HepG2 (cell line): Measurements from ENCODE around the gene CORO7. TPM values are rescaled to one million over a fixed set of nuclear protein-coding genes. Genes with fewer than 3 reads are reported as not detected.

Experiments used
- ARNT2 ChIP-seq: sonication (generic); formaldehyde crosslinking; IDR thresholded peaks from 2 replicates; pipeline ENCODE4 v1.8.0; 2022; ENCODE audit warnings: mild to moderate bottlenecking, low read depth, missing genetic modification reagents, moderate library complexity
- ATF1 ChIP-seq: IDR thresholded peaks from 2 replicates; pipeline ENCODE4 v1.6.1; 2016; ENCODE audit warnings: mild to moderate bottlenecking, control low read depth
- ATF3 ChIP-seq: sonication (generic); formaldehyde crosslinking; IDR thresholded peaks from 2 replicates; pipeline ENCODE4 v1.4.0; 2020; ENCODE audit warnings: missing genetic modification reagents
- CC2D1A ChIP-seq: sonication (generic); formaldehyde crosslinking; IDR thresholded peaks from 2 replicates; pipeline ENCODE4 v1.8.1; 2023; ENCODE audit warnings: mild to moderate bottlenecking, missing genetic modification reagents
- EP300 ChIP-seq, 3 experiments: sonication (generic) in 1 of 3; formaldehyde crosslinking in 1 of 3; IDR thresholded peaks; 2 replicates each; pipeline versions ENCODE4 v1.5.1 to v1.6.1; 2011 to 2020; ENCODE audit warnings: low read depth in 2 of 3, low read length in 2 of 3, borderline replicate concordance in 1 of 3, improper control_type of control experiment in 1 of 3, mild to moderate bottlenecking in 1 of 3, missing genetic modification reagents in 1 of 3, moderate library complexity in 1 of 3
- FOXK1 ChIP-seq: sonication (generic); formaldehyde crosslinking; IDR thresholded peaks from 2 replicates; pipeline ENCODE4 v1.4.0; 2020; ENCODE audit warnings: low read depth, missing genetic modification reagents, borderline replicate concordance
- HCFC1 ChIP-seq: fragments of 150-350 bp; IDR thresholded peaks from 2 replicates; pipeline ENCODE4 v1.6.1; 2014; ENCODE audit warnings: low read depth, low read length
- HINFP ChIP-seq: sonication (generic); formaldehyde crosslinking; IDR thresholded peaks from 2 replicates; pipeline ENCODE4 v1.4.0; 2020; ENCODE audit warnings: low read depth, mild to moderate bottlenecking, missing genetic modification reagents
- JDP2 ChIP-seq: sonication (generic); formaldehyde crosslinking; IDR thresholded peaks from 2 replicates; pipeline ENCODE4 v1.8.1; 2022; ENCODE audit warnings: missing genetic modification reagents, borderline replicate concordance
- MAF1 ChIP-seq: sonication (generic); formaldehyde crosslinking; IDR thresholded peaks from 2 replicates; pipeline ENCODE4 v1.5.0; 2020; ENCODE audit warnings: missing genetic modification reagents, borderline replicate concordance
- MAFK ChIP-seq, 2 experiments: IDR thresholded peaks in 1 of 2; conservative IDR thresholded peaks in 1 of 2; 2 replicates each; pipeline ENCODE4 v1.6.1; 2011; ENCODE audit warnings: improper control_type of control experiment in 2 of 2, low read length in 2 of 2
- MYC ChIP-seq: sonication (generic); formaldehyde crosslinking; IDR thresholded peaks from 2 replicates; pipeline ENCODE4 v1.9.0; 2021; ENCODE audit warnings: missing genetic modification reagents, borderline replicate concordance
- MZF1 ChIP-seq: sonication (generic); formaldehyde crosslinking; IDR thresholded peaks from 2 replicates; pipeline ENCODE4 v1.8.1; 2023; ENCODE audit warnings: mild to moderate bottlenecking, missing genetic modification reagents, borderline replicate concordance
- NFYC ChIP-seq: IDR thresholded peaks from 2 replicates; pipeline ENCODE4 v1.6.1; 2016; ENCODE audit warnings: missing genetic modification reagents, missing compliant biosample characterization
- RAD21 ChIP-seq: fragments of 450-650 bp; formaldehyde crosslinking; IDR thresholded peaks from 2 replicates; pipeline ENCODE4 v1.5.0; 2020; ENCODE audit warnings: mild to moderate bottlenecking
- REPIN1 ChIP-seq: sonication (generic); formaldehyde crosslinking; IDR thresholded peaks from 2 replicates; pipeline ENCODE4 v1.8.0; 2022; ENCODE audit warnings: missing genetic modification reagents, low read depth, mild to moderate bottlenecking, borderline replicate concordance
- SMAD3 ChIP-seq: sonication (generic); formaldehyde crosslinking; IDR thresholded peaks from 2 replicates; pipeline ENCODE4 v1.4.0; 2020; ENCODE audit warnings: missing genetic modification reagents
- SP1 ChIP-seq, 2 experiments: fragments of 450-650 bp in 1 of 2; sonication (generic) in 1 of 2; formaldehyde crosslinking in 1 of 2; IDR thresholded peaks; 2 replicates each; pipeline versions ENCODE4 v1.4.0 to v1.6.1; 2016 to 2020; ENCODE audit warnings: missing genetic modification reagents in 1 of 2
- TGIF2 ChIP-seq: IDR thresholded peaks from 2 replicates; pipeline ENCODE4 v1.6.1; 2016; ENCODE audit warnings: control low read depth, missing compliant biosample characterization
- YEATS2 ChIP-seq: sonication (generic); formaldehyde crosslinking; IDR thresholded peaks from 2 replicates; pipeline ENCODE4 v1.4.0; 2020; ENCODE audit warnings: missing genetic modification reagents, borderline replicate concordance
- ZFAT ChIP-seq: sonication (generic); formaldehyde crosslinking; conservative IDR thresholded peaks from 2 replicates; pipeline ENCODE4 v1.8.1; 2023; ENCODE audit warnings: missing genetic modification reagents, inconsistent platforms
- ZIK1 ChIP-seq: sonication (generic); formaldehyde crosslinking; IDR thresholded peaks from 2 replicates; pipeline ENCODE4 v1.5.0; 2020; ENCODE audit warnings: mild to moderate bottlenecking, low read depth, missing genetic modification reagents, borderline replicate concordance
- ZNF18 ChIP-seq: sonication (generic); formaldehyde crosslinking; IDR thresholded peaks from 2 replicates; pipeline ENCODE4 v1.8.0; 2022; ENCODE audit warnings: mild to moderate bottlenecking, missing genetic modification reagents; ENCODE audit not compliant: insufficient replicate concordance
- ZNF550 ChIP-seq: sonication (generic); formaldehyde crosslinking; IDR thresholded peaks from 2 replicates; pipeline ENCODE4 v1.4.0; 2020; ENCODE audit warnings: mild to moderate bottlenecking, missing genetic modification reagents, borderline replicate concordance
- ZNF605 ChIP-seq: sonication (generic); formaldehyde crosslinking; IDR thresholded peaks from 2 replicates; pipeline ENCODE4 v1.8.0; 2022; ENCODE audit warnings: mild to moderate bottlenecking, missing genetic modification reagents
- ZNF770 ChIP-seq: sonication (generic); formaldehyde crosslinking; IDR thresholded peaks from 2 replicates; pipeline ENCODE4 v1.5.0; 2020; ENCODE audit warnings: mild to moderate bottlenecking, missing genetic modification reagents
- polyA plus RNA-seq, 8 experiments: library from polyadenylated mRNA; depleted of rRNA in 3 of 8; stranded (reverse) in 7 of 8; unstranded in 1 of 8; fragments of >200 nt; fragmentation: Illumina TruSeq in 4 of 8; extraction: Trizol in 4 of 8; gene quantifications; 2 replicates each; pipeline versions ENCODE4 v1.2.1 to v1.2.3, GENCODE V29; 2011 to 2016; ENCODE audit warnings: low read depth in 4 of 8, missing spikeins in 1 of 8, mixed read lengths in 1 of 8; ENCODE audit not compliant: insufficient read depth in 1 of 8
- total RNA-seq, 5 experiments: library from RNA; depleted of rRNA; stranded (reverse); fragments of >200 nt; fragmentation: Illumina TruSeq; extraction: Trizol; gene quantifications; 2 replicates each; pipeline ENCODE4 v1.2.3, GENCODE V29; 2016; ENCODE audit warnings: low read depth in 1 of 5

CORO7 gene
- total and polyA plus RNA-seq, 2 of the 13 experiments (the other 11 are each of a cell fraction or from before 2014, with no cell fraction given) = 9.9 to 14.3 TPM

GRCh38 chr16:4309833-4310266 is 106.5 kb downstream of the CORO7 start (continued):
- TF ChIP-seq MZF1 (CRISPR knock-in tag) (no peak), ZNF770 (CRISPR knock-in tag) (0 out of 2 replicates have a peak, but pooled peaks have one; percentile 15), ATF1 (CRISPR knock-in tag) (no peak), EP300 (IDR thresholded peaks at IDR 0.05; ENCODE audit: low read depth in 2 of 2, low read length in 2 of 2) (no peak), EP300 (CRISPR knock-in tag; IDR thresholded peaks at IDR 0.05; ENCODE audit: borderline replicate concordance) (no peak), NFYC (CRISPR knock-in tag) (no peak), YEATS2 (CRISPR knock-in tag) (peak; percentile 38; the same call in 1 of the 2 replicates), ZNF605 (CRISPR knock-in tag) (peak; percentile 73; the same call in 1 of the 2 replicates), HINFP (CRISPR knock-in tag) (no peak), ZIK1 (no peak), ZNF18 (CRISPR knock-in tag) (no peak), MAF1 (CRISPR knock-in tag) (no peak), MAFK (conservative IDR thresholded peaks at IDR 0.05 in 1 of 2, IDR thresholded peaks at IDR 0.05 in 1 of 2; ENCODE audit: low read length in 2 of 2) (no peak), ATF3 (CRISPR knock-in tag) (no peak), MYC (CRISPR knock-in tag) (peak; percentile 35; the same call in 1 of the 2 replicates), ARNT2 (CRISPR knock-in tag) (no peak), ZNF550 (CRISPR knock-in tag) (no peak), HCFC1 (no peak), RAD21 (peak; percentile 81), SMAD3 (CRISPR knock-in tag) (no peak), FOXK1 (CRISPR knock-in tag) (no peak), JDP2 (CRISPR knock-in tag) (no peak), SP1 (IDR thresholded peaks at IDR 0.05) (no peak), SP1 (CRISPR knock-in tag; IDR thresholded peaks at IDR 0.05) (0 out of 2 replicates have a peak, but pooled peaks have one; percentile 25), CC2D1A (no peak), ZFAT (CRISPR knock-in tag) (no peak), REPIN1 (CRISPR knock-in tag) (no peak), TGIF2 (CRISPR knock-in tag) (no peak)
